OCI-LY7 (cell line): ENCODE measurements around the gene DEFB108B.
"Not testable (repeated sequence)": the region's sequence is repeated elsewhere in the genome, so short reads cannot be mapped to it uniquely, and the experiment has no call there.

Experiments
- CTCF ChIP-seq: fragments of 200-600 bp; sonication (generic); conservative IDR thresholded peaks from 2 replicates; pipeline ENCODE4 v1.5.1; 2014; ENCODE audit warnings: mild to moderate bottlenecking, antibody characterized with exemption, low read length, moderate library complexity, mixed read lengths
- EZH2phosphoT487 ChIP-seq: fragments of 200-600 bp; sonication (generic); IDR thresholded peaks from 2 replicates; pipeline ENCODE4 v1.6.1; 2018; ENCODE audit warnings: low read depth, borderline replicate concordance, mild to moderate bottlenecking, mixed run types, antibody characterized with exemption, low read length, moderate library complexity, mixed read lengths

- not testable (repeated sequence) for TF ChIP-seq CTCF, EZH2phosphoT487
These were observed 3.8 kb upstream of the DEFB108B start for GRCh38 chr11:71829247-71829646.
